Skeletal muscle tissue (tissue), 4 donors: ENCODE results near the gene RPTOR. TPM values are rescaled to one million over a fixed set of nuclear protein-coding genes. Genes with fewer than 3 reads are reported as not detected.

ENCODE experiments used
- H3K27ac ChIP-seq: one replicate; pipeline ENCODE4 v1.7.0; 2013; ENCODE audit warnings: mild to moderate bottlenecking, low read depth, low read length, inconsistent platforms
- H3K27me3 ChIP-seq, 3 donors: one replicate each; pipeline ENCODE4 v1.7.0; 2013; ENCODE audit warnings: low read length in 3 of 3; ENCODE audit not compliant: control insufficient read depth in 3 of 3, insufficient read depth in 3 of 3
- H3K36me3 ChIP-seq, 3 donors: one replicate each; pipeline ENCODE4 v1.7.0; 2013; ENCODE audit warnings: low read length in 3 of 3; ENCODE audit not compliant: control insufficient read depth in 3 of 3, insufficient read depth in 3 of 3
- H3K4me1 ChIP-seq, 3 donors: one replicate each; pipeline ENCODE4 v1.7.0; 2013; ENCODE audit warnings: low read length in 3 of 3, mild to moderate bottlenecking in 3 of 3; ENCODE audit not compliant: control insufficient read depth in 3 of 3, insufficient read depth in 3 of 3
- H3K4me3 ChIP-seq, 3 donors: one replicate each; pipeline ENCODE4 v1.7.0; 2013; ENCODE audit warnings: low read length in 3 of 3
- H3K9ac ChIP-seq, 3 donors: one replicate each; pipeline ENCODE4 v1.7.0; 2013; ENCODE audit warnings: low read length in 3 of 3, mild to moderate bottlenecking in 3 of 3, moderate library complexity in 2 of 3, low read depth in 1 of 3
- H3K9me3 ChIP-seq, 3 donors: one replicate each; pipeline ENCODE4 v1.7.0; 2013; ENCODE audit warnings: low read length in 3 of 3; ENCODE audit not compliant: control insufficient read depth in 3 of 3
- total RNA-seq: library from RNA; depleted of rRNA; stranded (reverse); fragments of >200 nt; gene quantifications from one replicate; pipeline ENCODE4 v1.2.3, GENCODE V29; 2014
- donor health status: Osteomylitis.

The RPTOR gene
- total RNA-seq, 1 donor from 2014 or later = 24.5 TPM

GRCh38 chr17:80962356-80963329, 418.0 kb downstream of the RPTOR start:
- peak overlapping the region in 1 of 3 donors; percentile 75 for H3K9ac ChIP-seq
- peaks cover 35 to 41% (median 39%) of the 10 kb centered on the region in 3 donors for H3K4me1 ChIP-seq
- no peaks in the 10 kb centered on the region for H3K9me3 ChIP-seq
- no peak overlapping the region for H3K4me3 ChIP-seq
- peak overlapping the region; percentile 85 for H3K27ac ChIP-seq
- peaks cover 4 to 7% (median 4%) of the 10 kb centered on the region in 3 donors for H3K36me3 ChIP-seq
- no peaks in the 10 kb centered on the region for H3K27me3 ChIP-seq

- no peaks in the 10 kb centered on the region for H3K9me3 ChIP-seq
- peaks cover 37 to 49% (median 43%) of the 10 kb centered on the region in 3 donors for H3K4me1 ChIP-seq
- H3K27ac ChIP-seq = no peak overlapping the region
- H3K4me3 ChIP-seq = no peak overlapping the region
- H3K36me3 ChIP-seq = peaks cover 4 to 7% (median 4%) of the 10 kb centered on the region in 3 donors
- H3K27me3 ChIP-seq = no peaks in the 10 kb centered on the region
- H3K9ac ChIP-seq = no peak overlapping the region
Measured at GRCh38 chr17:80963812-80964543, 419.3 kb downstream of the RPTOR start.

- H3K9me3 ChIP-seq = no peaks in the 10 kb centered on the region
- H3K27me3 ChIP-seq = peaks cover 0 to 2% (median 0%) of the 10 kb centered on the region in 3 donors
- no peak overlapping the region for H3K4me3 ChIP-seq
- H3K36me3 ChIP-seq = peaks cover 4 to 7% (median 4%) of the 10 kb centered on the region in 3 donors
- no peak overlapping the region for H3K27ac ChIP-seq
- H3K9ac ChIP-seq = no peak overlapping the region
- H3K4me1 ChIP-seq = peaks cover 37 to 49% (median 43%) of the 10 kb centered on the region in 3 donors
Measured at GRCh38 chr17:80964544-80964856, 419.9 kb downstream of the RPTOR start.

- Histone ChIP-seq H3K4me1 (peaks cover 37 to 49% (median 43%) of the 10 kb centered on the region in 3 donors), H3K4me3 (no peak overlapping the region), H3K36me3 (peaks cover 4 to 7% (median 4%) of the 10 kb centered on the region in 3 donors)
Measured at GRCh38 chr17:80964859-80965580, 420.4 kb downstream of the RPTOR start.

GRCh38 chr17:80965606-80966005, 421.0 kb downstream of the RPTOR start:
- Histone ChIP-seq H3K4me1 (peaks cover 37 to 49% (median 43%) of the 10 kb centered on the region in 3 donors), H3K4me3 (no peak overlapping the region), H3K27ac (no peak overlapping the region), H3K9me3 (no peaks in the 10 kb centered on the region), H3K9ac (no peak overlapping the region), H3K27me3 (peaks cover 7 to 11% (median 10%) of the 10 kb centered on the region in 3 donors), H3K36me3 (peaks cover 4 to 7% (median 4%) of the 10 kb centered on the region in 3 donors)

More at GRCh38 chr17:80964859-80965580, 420.4 kb downstream of the RPTOR start:
- Histone ChIP-seq H3K27ac (no peak overlapping the region), H3K27me3 (peaks cover 3 to 6% (median 5%) of the 10 kb centered on the region in 3 donors), H3K9me3 (no peaks in the 10 kb centered on the region), H3K9ac (no peak overlapping the region)

GRCh38 chr17:80967404-80967872, 422.8 kb downstream of the RPTOR start:
- Histone ChIP-seq H3K9me3 (no peaks in the 10 kb centered on the region), H3K4me3 (no peak overlapping the region), H3K27ac (no peak overlapping the region), H3K36me3 (peaks cover 4 to 7% (median 4%) of the 10 kb centered on the region in 3 donors), H3K9ac (no peak overlapping the region), H3K27me3 (peaks cover 7 to 27% (median 24%) of the 10 kb centered on the region in 3 donors), H3K4me1 (peaks cover 24 to 36% (median 29%) of the 10 kb centered on the region in 3 donors)

GRCh38 chr17:80968602-80969029, 424.0 kb downstream of the RPTOR start:
- H3K9me3 ChIP-seq = no peaks in the 10 kb centered on the region
- H3K27me3 ChIP-seq = peaks cover 7 to 28% (median 25%) of the 10 kb centered on the region in 3 donors
- H3K4me3 ChIP-seq = peak overlapping the region in 1 of 3 donors; percentile 43
- peak overlapping the region in 2 of 3 donors; percentile 38 to 50 for H3K9ac ChIP-seq
- peaks cover 24 to 33% (median 28%) of the 10 kb centered on the region in 3 donors for H3K4me1 ChIP-seq
- H3K36me3 ChIP-seq = peaks cover 0 to 7% (median 4%) of the 10 kb centered on the region in 3 donors
- peak overlapping the region; percentile 69 for H3K27ac ChIP-seq

GRCh38 chr17:80969030-80969673, 424.5 kb downstream of the RPTOR start:
- Histone ChIP-seq H3K27me3 (peaks cover 7 to 28% (median 25%) of the 10 kb centered on the region in 3 donors), H3K4me3 (peak overlapping the region in 2 of 3 donors; percentile 43 to 56), H3K36me3 (peaks cover 0 to 7% (median 4%) of the 10 kb centered on the region in 3 donors), H3K27ac (peak overlapping the region; percentile 69), H3K9ac (peak overlapping the region in 2 of 3 donors; percentile 38 to 50), H3K9me3 (no peaks in the 10 kb centered on the region), H3K4me1 (peaks cover 24 to 33% (median 28%) of the 10 kb centered on the region in 3 donors)

GRCh38 chr17:80969674-80970043, 425.0 kb downstream of the RPTOR start:
- H3K9ac ChIP-seq = peak overlapping the region in 2 of 3 donors; percentile 54 to 59
- H3K27ac ChIP-seq = peak overlapping the region; percentile 69

More at GRCh38 chr17:80969674-80970043, 425.0 kb downstream of the RPTOR start:
- peaks cover 7 to 28% (median 25%) of the 10 kb centered on the region in 3 donors for H3K27me3 ChIP-seq
- peak overlapping the region in 2 of 3 donors; percentile 13 to 36 for H3K4me3 ChIP-seq
- peaks cover 0 to 7% (median 2%) of the 10 kb centered on the region in 3 donors for H3K36me3 ChIP-seq
- no peaks in the 10 kb centered on the region for H3K9me3 ChIP-seq
- H3K4me1 ChIP-seq = peaks cover 24 to 33% (median 28%) of the 10 kb centered on the region in 3 donors
